NCI-H128 (cell line): ENCODE data around the gene IL34.

ENCODE experiments used
- DNase-seq: peaks from one replicate; lab custom pipeline; 2025; ENCODE audit not compliant: unreplicated experiment; lab: John Stamatoyannopoulos, UW

The IL34 gene

DNA sequence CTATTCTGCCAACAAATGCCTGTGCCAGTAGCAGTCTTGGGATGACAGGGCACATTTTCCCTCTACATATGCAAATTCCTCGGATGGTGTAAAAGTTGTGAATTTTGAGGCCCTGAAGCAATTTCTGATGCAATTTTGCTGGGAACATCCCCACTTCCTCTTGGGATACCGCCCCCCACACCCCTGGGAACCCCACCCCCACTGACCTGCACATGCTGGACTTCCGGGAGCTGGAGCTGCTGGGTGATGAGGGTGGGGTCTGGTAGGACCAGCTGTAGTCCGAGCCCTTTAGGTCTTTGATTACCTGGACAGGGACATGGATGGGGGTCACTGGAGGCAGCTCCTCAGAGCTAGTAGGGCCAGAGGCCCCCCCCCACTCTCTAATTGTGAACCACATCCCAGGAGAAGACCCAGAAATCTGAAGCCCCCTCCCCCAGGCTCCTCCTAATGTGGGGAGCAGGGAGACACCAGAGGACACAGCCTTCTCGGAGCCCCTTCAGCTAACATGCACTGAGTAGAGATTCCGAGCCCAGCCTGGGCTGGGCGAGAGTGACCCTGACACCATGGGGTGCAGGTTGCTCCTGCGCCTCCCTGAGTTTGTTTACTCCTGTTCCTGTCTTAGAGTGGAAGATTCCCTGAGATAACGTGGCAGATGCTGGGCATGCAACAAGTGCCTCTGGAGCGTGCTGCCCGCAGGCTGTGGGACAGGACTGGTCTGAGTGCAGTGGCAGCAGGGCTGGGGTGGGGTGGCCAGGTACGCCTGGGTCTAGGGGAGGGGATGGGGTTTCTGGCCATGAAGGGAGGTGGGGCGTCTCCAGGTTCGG lies 30.5 kb downstream of the IL34 start:
- DNase-seq = no peak

DNA sequence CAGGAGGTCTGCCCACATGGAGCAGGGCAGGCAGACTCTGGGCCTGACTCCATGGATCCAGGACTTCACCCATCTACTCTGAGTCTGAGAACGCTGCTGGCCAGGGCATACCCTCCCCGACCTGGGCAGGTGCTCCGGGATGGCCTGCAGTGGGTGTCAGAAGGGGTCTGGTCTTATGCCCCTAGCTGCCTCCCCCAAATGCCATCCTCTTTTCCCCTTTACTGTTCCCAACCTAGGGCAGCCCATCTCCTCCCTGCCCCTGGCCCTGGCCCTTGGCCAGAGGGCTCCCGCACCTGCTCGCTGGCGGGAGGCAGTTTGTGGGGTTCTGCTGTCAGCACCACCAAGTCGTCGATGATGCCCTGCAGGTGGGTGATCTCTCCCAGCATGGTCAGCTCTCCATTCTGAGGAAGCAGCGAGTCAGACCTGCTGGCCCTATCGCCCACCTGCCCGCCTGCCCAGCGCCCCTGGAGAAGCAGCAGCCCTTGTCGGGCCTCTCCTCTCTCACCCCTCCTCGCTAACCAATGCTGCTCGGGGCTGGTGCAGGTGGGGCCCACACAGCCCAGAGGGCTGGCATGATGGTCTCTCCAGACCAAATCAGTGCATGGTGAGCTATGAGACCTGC lies 31.3 kb downstream of the IL34 start:
- DNase-seq = no peak

DNA sequence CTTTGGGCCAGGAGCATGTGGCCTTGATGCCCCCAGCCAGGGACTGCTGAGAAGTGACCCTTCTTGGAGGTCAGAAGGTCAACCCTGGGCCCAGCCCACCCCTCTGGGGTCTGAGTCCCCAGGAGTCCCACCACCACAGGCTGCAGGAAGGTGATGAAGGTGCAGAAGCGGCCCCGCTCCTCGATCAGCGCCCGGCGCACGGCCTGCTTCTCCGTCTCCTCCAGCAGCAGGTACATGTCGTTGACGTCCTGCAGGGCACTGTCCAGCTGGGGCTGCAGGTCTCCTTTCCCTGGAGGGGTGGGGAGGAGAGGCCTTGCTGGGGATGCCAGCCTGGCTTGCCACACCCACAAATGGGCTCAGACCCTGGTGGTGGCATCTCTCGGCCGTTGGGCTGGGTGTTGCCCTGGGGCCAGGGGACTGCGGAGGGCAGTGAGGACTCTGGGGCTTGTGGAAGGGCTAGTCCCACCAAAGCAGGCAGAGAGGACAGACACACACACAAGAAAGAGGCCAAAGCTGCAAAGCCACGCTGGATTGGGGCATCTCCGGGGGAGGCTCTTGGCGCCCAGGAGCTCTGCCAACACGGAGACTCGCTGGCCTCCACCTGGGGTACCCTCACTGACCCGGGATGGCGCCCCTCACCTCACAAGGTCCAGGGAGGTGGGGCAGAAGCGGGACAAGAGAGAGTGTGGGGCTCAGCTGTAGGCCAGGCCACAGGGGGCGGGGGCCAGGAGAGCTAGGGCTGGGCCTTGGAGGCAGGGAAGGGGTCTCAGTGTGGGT lies 31.9 kb downstream of the IL34 start:
- no peak for DNase-seq

DNA sequence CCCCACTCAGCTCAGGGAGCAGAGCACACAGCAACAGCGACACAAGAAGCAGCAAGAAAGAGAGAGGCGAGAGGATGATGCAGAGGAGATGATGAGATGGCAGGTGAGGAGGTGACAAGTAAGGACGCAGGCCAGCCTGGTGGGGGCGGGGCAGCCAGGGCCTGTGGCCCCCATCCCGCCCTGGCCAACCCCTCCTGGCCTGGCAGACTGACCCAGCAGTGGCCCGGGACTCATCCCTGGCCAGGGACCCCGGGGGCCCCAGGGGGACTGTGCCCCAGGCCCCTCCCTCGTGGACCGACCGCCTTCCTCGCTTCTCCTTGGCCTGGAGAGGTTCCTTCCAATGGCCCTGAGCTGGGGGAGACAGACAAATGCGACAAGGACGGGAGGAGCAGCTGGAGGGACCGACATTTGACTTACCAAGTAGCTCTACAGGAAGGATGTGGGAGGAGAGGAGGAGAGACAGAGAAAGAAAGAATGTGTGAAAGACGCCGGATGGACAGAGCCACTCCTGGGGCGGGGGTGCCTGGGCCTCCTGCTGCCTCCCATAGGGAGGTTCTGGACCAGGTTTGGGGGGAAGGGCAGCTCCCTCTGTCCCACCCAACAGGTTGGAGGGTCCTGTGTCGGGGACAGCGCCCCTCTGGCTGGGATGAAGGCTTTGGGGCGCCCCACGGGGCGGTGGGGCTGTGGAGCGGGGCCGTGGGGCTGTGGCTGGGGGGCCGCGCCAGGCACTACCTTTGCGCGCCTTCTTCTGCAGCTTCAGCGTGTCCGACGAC lies 32.7 kb downstream of the IL34 start:
- no peak for DNase-seq

DNA sequence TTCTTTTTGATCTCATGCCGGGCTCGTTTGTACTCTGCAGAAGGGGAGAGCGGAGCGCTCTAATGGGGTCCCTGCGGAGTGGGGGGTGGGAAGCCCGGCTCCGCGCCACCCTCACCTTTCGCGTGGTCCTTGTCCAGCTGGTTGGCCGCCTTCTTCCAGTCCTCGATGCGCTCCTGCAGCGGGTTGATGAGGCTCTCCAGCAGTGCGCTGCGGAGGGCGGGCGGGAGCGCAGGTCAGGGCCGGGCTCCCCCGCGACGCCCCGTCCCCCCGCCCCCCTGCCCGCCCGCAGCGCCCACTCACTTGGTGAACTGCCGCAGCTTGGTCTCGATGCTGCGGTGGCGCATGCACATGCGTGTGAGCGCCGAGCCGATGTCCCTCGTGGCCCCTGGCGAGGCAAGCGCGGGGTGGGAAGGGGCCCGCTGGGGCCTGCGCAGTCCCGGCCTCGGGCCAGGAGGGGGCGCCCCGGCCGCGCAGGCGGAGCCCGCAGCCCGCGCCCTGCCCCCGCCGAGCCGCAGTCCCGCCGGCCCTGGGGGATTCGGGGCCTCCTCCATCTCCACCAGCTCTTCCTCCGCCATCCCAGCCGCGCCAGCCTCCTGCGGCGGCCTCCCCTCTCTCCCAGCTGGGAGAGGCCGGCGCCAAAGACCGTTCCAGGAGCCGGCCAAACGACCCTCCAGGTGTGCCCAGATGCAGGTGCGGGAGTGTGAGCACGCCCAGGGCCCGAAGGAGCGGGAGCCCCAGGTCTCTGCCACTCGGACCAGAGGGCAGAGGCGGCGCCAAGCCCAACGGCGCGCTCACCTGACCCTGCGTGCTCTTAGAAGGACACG lies 33.5 kb downstream of the IL34 start:
- DNase-seq = no peak

DNA sequence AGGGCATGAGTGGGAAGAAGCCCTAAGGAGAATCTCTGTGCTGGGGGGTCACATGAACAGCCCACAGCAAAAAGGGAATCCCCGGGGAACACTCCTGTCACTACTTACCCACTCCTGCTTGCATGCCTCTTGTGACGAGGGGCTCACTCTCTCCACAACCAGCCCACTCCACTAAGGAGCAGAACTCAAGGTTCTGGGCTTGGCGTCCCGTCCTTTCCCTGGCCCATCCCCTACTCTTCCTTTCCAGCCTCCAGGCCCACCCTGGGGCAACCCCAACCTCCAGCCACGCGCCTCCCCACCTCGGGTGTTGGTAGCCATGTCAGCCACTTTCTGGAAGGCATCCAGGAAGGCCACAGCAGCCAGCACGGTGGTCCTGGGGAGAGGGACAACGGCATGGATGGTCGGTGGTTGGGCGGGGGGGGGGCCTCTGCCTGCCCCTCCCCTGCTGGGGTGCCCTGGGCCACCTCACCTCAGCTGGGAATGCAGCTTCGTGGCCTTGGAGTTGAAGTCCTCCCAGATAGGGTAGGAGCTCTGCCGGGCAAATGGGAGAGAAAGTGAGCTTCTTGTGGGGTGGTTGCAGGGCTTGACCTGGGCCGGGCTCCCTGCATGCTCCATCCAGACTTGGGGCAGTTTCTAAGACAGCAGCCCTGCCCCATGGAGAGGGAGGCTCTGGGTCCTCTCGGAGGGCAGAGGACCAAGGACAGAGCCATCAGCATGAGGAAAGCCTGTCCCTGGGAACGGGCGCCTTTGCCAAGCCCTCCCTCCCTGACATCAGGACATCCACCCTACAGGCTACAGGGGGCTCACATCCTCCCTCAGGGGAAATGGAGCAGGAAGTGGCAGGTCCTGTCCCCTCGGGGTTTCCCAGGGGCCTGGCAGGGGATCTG lies 34.4 kb downstream of the IL34 start:
- DNase-seq = no peak

DNA sequence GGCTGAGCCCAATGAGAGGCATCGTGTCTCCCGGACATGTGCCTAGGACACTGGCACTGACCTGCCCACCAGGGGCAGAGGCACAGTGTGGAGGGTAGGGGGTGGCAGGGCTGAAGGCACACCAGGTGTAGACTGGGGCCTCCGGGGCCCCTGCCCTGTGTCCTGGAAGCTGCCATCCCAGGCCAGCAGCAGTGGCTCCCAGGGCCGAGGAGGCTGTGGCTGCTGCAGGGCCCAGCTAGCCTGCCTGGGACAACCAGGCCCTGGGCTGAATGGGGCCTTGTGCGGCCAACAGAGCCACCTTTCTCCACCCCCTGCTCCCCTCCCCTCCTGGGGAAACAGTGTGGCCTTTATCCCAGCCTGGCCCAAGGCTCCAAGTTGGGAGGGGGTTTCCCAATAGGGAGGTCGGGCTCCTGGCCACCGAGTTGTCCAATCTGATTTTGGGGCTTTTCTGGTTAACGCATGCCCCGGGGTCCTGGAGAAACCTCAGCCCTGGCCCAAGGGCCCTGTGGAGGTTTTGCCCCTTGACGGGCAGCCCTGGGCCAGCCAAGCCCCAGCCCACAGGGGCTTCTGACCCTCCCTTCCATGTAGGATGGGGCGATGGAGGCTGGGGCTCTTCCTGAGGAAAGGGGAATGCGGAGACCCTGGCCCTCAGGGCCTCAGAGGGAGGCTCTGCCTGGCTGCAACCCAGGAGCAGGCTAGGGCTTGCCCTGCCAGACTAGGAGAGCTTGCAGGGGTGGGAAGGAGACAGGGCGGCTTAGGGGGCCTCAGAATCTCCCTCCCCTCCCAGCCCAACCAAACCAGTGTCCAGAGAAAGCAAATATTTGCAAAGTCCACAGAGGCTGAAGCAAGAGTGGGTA lies 35.3 kb downstream of the IL34 start:
- DNase-seq = no peak

DNA sequence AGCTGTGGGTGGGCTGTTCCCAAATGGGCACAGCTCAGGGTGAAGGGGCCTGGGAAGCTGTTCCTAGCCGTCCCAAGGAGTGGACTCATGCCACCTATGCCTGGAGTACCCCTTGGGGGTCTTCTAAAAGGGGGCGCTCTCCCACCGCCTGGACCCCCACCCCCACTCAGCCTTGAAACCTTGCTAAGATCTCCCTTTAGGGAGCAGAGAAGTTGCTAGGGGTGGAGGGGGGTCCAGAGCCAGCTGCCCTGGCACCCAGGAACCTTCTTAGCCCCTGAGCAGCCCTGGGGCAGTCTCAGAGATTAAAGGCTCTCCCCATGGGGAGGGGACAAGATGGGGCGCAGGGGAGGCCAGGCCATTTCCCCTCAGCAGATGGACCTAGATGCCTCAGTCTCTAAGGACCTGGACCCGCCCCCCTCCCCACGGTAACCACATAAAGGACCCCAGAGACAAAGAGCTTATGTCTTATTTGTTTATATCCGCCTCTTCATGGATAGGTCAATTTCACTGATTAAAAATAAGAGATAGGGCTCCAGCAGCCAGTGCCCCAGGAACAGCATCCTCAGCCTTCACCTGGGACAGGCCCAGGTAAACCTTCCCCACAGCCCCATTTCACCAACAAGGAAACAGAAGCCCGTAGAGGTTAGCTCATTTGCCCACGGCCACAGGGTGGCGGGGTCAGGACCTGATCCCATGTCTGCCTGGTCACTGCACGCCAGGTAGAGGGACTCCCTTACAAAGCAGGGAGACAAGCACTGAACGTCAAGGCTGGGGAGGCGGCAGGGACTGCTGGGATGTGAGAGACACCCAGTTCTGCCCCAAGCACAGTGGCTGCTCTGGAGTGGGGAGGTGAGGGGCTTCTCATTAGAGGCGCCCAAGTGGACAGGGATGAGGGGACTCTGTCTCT lies 36.1 kb downstream of the IL34 start:
- no peak for DNase-seq

DNA sequence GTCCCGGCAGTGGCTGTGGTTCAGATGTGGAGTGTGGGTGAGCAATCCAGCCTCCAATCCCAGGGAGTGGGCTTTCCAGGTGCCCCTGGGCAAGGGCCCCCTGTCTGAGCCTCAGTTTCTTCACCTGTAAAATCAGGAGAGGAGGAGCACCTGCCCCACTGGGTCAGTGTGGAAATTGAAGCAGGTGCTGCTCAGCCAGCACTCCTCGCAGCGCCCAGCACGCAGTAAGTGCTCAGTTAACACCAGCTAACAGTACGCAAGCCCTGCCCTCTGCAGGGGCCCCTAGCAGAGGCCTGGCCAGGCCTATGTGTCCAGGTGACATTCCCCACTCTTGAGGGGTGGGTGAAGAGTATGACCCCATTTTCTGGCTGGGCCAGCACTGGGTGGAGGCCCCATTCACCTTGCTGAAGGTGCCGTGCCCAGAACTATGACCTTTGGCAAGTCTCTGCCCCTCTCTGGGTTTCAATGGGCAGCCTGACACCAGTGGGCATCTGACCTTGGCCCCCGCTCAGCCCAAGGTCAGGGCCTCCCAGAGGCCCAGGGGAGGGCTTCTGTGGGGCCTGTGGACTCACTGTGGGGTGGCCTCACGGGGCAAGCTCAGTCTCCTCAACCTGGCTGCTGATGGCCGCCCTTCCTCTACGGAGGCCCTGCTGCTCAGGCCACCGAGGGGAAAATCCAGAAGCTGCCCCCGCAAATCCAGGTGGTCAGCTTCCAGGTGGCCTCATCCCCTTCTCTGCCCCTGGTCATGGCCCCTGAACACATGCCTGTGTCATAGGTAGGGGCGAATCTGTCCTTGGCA lies 37.0 kb downstream of the IL34 start:
- no peak for DNase-seq

DNA sequence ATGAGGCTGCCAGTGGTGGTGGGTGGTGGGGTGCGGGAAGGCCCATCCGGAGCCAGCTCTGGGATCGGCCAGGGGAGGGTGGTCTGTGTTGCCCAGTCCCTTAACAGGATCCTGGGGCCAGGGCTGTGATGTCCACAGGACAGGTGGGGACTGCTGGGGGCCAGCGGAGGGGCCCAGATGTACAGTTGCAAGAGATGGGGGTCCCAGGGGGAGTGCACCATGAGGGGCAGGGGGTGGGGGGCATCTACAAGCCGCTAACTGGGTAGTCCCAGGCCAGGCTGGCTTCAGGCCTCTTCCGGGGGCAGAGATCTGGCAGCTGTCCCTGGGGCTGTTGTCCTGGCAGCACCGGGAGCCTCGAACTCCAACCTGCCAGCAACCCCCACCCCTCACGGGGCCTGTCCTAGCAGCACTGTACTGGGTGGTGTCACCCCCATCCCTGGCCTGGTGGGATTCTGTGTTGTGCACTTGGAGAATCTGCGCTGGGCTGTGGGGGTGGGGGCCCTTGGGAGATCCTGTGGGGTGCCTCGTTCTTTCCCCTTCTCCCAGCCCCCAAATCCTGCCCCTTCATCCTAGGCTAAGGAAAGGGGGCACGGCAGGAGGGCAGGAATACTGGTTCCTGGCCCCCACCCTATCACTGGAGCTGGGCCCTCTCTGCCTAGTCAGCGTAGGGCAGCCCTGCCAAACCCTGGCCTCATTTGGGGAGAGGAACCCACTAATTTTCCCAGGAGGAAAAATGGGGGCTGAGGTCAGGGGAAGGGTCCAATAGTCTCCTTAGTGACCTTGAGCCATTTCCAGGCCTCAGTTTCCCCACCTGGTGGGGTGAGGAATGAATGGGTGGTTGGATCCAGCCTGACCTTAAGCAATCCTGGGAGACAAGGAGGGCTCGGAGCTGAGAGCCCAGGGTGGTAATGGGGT lies 38.0 kb downstream of the IL34 start:
- no peak for DNase-seq

DNA sequence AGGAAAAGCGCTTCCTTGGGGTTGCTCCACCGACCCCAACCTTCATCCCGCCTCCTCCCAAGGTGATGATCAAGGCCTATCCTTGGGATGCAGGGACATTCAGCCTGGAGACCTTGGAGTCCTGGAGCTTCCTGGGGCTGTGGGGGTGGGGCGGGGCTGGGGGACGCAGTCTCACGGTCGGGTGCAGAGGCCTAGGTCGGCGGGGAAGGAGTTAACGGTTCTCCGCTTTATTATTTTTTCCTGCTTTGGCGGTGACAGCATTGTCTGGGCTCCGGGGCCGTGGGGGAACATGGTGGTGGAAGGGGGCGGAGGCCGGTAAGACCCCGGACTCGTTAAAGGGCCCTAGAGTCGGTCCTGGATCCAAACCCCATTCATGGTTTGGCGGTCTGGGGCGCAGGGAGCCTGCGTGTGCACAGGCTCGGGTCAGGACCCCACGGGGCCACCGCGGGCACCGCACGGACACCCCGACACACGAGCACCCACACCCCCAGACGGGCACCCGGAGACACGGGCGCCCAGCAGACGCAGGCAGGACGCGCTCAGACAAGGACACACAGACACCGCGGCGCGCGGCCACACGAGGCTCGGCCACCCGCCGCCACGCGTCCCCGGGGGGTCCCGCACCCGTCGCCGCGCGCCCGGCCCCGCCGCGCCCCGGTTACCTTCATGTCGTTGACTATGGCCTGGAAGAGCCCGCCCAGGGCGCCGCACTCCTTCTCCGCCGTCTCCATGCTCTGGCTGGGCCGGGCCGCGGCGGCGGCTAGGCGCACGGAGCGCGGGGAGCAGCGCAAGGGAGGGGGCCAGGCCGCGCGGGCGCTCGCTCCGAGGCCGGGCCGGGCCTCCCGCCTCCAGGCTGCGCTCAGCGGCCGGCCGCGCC lies 38.9 kb downstream of the IL34 start:
- DNase-seq = no peak

DNA sequence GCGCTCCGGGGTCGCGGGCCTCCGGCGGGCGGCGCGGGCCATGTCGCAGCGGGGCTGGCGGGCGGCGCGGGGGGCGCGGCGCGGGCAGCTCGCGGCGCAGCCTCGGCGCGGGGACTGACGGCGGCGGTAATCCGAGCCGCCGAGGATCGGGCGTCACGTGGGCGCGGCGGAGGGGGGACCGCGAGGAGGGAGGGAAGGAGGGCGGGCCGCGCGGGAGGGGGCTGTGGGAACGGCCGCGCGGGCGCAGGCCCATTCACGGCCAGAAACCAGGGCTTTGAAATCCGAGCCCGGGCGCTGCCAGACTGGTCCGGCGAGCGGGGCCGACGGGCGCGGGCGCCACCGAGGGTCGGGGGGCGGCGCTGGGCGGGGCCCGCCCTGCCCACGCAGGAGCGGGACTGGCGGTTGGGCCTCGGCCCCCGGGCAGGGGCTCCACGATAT lies 39.6 kb downstream of the IL34 start, which contains the start of gene MTSS2:
MTSS2 (minus strand) TSS at position 116 of the 438 bp plus-strand sequence. CDS start 262 bp downstream, outside the sequence.
- DNase-seq = peak; percentile 51

DNA sequence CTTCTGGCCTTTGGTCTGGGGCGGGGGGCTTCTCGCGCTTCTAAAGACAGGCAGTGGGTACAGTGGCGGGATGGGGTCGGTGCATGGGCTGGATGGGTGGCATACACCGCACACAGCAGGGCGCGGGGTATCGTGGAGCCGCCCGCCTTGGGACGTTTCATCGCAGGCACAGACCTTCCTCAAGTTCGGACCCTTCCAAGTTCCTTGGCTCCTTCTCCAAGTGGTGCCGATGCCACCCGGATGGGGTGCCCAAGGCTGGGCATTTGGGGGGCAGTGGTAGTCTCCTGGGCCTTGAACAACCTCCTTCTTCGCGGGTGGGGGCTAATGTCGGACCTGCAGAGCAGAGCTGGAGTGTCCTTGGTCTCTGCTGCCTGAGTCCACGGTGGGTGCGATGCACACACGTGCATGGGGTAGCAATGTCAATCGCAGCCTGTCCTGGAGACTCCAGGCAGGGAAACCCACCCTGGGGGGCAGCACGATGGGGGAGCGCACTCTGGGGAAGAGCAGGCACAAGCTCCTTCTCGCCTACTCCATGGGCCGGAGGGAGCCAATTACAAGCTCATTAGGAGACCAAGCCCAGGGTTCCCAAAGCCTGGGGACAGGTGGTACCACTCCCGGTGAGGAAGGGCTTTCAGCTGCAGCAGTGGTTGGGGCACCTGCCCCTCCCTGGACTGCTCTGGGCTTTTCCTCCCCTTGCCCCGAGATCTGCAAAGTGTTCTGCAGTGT lies 40.2 kb downstream of the IL34 start:
- no peak for DNase-seq

DNA sequence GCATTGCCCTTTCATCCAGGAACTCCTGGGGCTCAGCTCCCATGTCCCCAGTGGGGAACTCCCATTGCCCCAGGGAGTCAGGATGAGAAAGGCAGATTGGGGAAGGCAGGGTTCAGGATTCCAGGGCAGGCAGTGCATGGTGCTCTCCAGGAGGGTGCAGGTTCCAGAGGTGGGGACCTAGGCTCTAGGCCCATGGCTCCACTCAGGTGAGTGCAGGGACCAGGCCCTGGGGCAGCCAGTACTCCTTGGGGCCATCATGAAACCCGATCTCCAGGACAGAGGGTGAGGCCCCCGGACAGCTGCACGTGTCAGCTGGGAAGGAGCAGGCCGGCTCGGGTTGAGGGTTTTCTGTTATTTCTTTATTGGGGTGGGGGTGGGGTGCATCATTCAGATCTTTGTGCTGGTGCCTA lies 40.7 kb downstream of the IL34 start:
- DNase-seq = no peak
